Stimulated activated CD8-positive, alpha-beta memory T cell treated with anti-CD3 and anti-CD28 coated beads, Interleukin-7, amount 100 ng/mL, for 48 hours (primary cell): ENCODE measurements around the gene TRIO.

Experiments
- DNase-seq, 2 donors: peaks; one replicate each; pipeline ENCODE4 v3.0.0-alpha.2; 2020; ENCODE audit warnings: low read depth in 1 of 2; ENCODE audit errors: extremely low read depth in 1 of 2

The TRIO gene

GRCh38 chr5:14310901-14311300, 167.8 kb downstream of the TRIO start:
- no peak for DNase-seq

GRCh38 chr5:14313986-14314690, 171.0 kb downstream of the TRIO start:
- DNase-seq = no peak

- DNase-seq = no peak
Measured at GRCh38 chr5:14316471-14316870, 173.3 kb downstream of the TRIO start.

GRCh38 chr5:14319102-14319501, 176.0 kb downstream of the TRIO start:
- DNase-seq = no peak

GRCh38 chr5:14321936-14322335, 178.8 kb downstream of the TRIO start:
- DNase-seq = no peak

GRCh38 chr5:14322437-14323187, 179.5 kb downstream of the TRIO start:
- DNase-seq = no peak

GRCh38 chr5:14323466-14323865, 180.3 kb downstream of the TRIO start:
- DNase-seq = no peak

GRCh38 chr5:14325369-14325768, 182.2 kb downstream of the TRIO start:
- no peak for DNase-seq

DNA sequence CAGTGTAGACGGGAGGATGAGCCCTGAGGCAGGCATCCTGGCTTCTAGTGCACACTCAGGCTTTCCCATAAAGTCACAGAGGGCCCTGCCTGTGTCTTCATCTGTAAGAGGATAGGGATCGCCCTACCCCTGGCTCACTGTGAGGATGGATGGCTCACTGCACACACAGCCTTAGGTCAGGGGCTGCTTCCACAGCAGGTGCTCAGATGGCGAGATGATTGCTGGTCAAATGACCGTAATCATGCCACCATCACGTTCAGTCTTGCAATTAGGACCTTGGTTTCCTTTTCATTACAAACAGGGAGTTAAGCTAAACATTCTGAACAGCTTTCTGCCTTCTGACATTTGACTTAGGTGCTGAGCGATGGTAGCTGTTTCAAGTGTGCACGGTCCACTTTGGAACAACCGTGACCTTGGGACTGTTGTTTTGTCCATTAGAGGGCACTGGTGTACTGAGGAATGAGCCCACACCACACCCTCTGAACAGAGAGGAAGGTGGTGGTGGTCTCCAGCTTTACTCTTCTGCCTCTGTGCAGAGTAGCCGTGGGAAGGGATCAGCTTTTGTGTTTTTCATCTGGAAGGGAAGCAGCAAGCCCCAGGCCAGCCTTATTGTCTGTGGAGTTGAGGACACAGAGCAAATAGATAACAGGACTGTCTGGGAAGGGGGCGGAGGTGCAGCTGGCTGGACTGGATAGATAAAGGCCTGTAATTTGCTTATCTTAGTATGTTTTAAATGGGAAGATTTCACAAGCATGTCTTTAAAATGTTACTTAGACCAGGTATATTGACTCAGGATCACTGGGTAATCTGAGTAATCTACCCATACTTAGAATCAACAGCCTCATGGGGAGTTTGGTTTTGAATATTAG, 183.1 kb downstream of the TRIO start:
- no peak for DNase-seq

- DNase-seq = no peak
Measured at GRCh38 chr5:14327624-14328023, 184.5 kb downstream of the TRIO start.

DNA sequence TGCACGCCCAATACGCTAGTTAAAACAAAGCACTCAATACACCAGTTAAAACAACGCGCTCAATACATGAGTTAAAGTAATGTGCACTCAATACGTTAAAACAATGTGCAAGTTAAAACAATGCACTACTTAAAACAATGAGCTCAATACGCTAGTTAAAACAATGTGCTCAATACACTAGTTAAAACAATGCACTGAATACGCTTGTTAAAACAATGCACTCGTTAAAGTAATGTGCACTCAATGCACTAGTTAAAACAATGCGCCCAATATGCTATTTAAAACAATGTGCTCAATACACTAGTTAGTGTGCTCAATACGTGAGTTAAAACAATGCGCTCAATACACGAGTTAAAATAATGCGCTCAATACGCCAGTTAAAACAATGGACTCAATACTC, 185.0 kb downstream of the TRIO start:
- no peak for DNase-seq

GRCh38 chr5:14330291-14330690, 187.1 kb downstream of the TRIO start:
- DNase-seq = no peak

GRCh38 chr5:14330729-14331385, 187.7 kb downstream of the TRIO start:
- no peak for DNase-seq

GRCh38 chr5:14331386-14331781, 188.2 kb downstream of the TRIO start:
- DNase-seq = no peak

GRCh38 chr5:14332038-14332631, 189.0 kb downstream of the TRIO start:
- no peak for DNase-seq

- DNase-seq = no peak
Measured at GRCh38 chr5:14332746-14333145, 189.6 kb downstream of the TRIO start.

DNA sequence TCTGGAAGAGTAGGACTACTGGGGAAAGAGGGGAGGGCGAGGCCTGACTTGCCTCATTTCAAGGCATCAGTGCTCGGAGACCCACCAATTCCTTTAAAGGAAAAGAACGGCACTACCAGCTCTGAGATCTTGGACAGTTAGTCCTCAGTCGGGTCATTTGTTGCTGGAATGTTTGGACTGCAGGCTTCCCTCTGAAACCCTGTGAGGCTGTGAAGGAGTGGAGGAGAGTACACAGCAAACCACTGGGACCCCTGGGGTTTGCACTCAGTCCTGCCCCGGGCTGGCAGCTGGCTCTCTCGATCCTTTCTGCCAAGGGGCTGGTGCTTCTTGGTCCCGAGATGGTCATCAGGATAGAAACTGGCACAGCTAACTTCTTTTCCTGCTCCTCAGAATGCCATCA, 194.5 kb downstream of the TRIO start:
- no peak for DNase-seq

GRCh38 chr5:14339468-14339867, 196.3 kb downstream of the TRIO start:
- no peak for DNase-seq

DNA sequence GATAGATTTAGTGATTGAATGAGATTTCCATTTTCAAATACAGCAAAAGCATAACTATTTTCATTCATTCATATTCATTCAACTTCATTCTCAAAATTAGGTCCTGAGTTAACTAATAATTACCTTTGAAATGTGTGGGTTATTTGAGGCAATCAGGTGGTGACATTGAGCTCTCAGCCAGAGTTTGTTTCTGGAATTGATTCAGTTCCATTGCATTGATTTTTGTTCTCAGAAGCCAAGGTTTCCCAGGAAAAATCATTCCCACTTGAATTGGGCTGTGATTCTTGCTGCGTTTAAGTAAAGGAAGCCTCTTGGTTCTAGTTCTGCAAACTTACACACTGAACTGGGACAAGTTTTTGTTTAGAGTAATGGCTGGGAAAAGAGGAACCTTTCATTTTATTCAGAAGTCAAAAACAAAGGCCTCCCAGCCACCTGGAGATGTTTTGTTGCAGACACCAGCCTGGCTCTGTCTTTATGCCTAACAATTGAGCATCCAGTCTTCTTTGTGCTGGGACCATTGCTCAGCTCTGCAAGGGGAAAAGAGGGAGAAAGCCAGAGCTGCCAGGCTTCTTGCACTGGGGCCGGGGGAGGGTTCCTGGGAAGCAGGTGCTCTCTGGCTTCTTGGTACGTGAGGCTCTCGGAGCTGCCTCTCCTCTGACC, 198.6 kb downstream of the TRIO start:
- no peak for DNase-seq

- DNase-seq = no peak
Measured at GRCh38 chr5:14342306-14342705, 199.2 kb downstream of the TRIO start.
